ENCODE measurements around the gene BRPF3. TPM values are rescaled to one million over a fixed set of nuclear protein-coding genes. Genes with fewer than 3 reads are reported as not detected.

The BRPF3 gene
- total RNA-seq, 1 experiment from 2014 or later, result 41.4 TPM

DNA sequence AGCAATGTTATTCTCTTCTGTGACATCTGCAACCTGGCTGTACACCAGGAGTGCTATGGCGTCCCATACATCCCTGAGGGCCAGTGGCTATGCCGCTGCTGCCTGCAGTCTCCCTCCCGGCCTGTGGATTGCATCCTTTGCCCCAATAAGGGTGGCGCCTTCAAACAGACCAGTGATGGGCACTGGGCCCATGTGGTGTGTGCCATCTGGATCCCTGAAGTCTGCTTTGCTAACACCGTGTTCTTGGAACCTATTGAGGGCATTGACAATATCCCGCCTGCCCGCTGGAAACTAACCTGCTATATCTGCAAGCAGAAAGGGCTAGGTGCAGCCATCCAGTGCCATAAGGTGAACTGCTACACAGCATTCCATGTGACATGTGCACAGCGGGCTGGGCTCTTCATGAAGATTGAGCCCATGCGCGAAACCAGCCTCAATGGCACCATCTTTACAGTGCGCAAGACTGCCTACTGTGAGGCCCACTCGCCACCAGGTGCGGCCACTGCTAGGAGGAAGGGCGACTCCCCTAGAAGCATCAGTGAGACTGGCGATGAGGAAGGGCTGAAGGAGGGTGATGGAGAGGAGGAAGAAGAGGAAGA lies 4.6 kb downstream of the BRPF3 start:
- H3K9me3 ChIP-seq, result no peaks in the 10 kb centered on the region
- Mint-ChIP-seq H3K27ac (ENCODE audit: unreplicated experiment) (no peak overlapping the region), H3K4me3 (ENCODE audit: unreplicated experiment) (no peak overlapping the region), H3K36me3 (ENCODE audit: insufficient read depth, unreplicated experiment) (peaks cover 51% of the 10 kb centered on the region), H3K9me3 (ENCODE audit: unreplicated experiment) (no peaks in the 10 kb centered on the region), H3K4me1 (ENCODE audit: low read depth, unreplicated experiment) (no peaks in the 10 kb centered on the region), H3K27me3 (ENCODE audit: insufficient read depth, unreplicated experiment) (no peaks in the 10 kb centered on the region)
- ChIA-PET POLR2A (no interaction called here), CTCF (no interaction called here)
- H3K4me3 ChIP-seq (ENCODE audit: low read depth, low read length), result no peak overlapping the region
- H3K27me3 ChIP-seq (replicated peaks; ENCODE audit: control insufficient read depth, insufficient read depth, low read length), result no peaks in the 10 kb centered on the region
- TF ChIP-seq CTCF (IDR thresholded peaks at IDR 0.05; ENCODE audit: insufficient read depth in 1 of 2, low read depth in 1 of 2, low read length in 1 of 2, severe bottlenecking in 1 of 2, unreplicated experiment in 1 of 2), result no peak
- intact Hi-C loops (cut with micrococcal nuclease; ENCODE audit: unreplicated experiment), result no loop called here
- H3K36me3 ChIP-seq (ENCODE audit: control insufficient read depth, insufficient read depth, low read length), result peaks cover 7% of the 10 kb centered on the region
- no TSS peak for BruUV-seq (replicated peaks)
- no peaks in the 10 kb centered on the region for H3K4me1 ChIP-seq
- no peak for DNase-seq

GRCh38 chr6:36201612-36202011 lies 5.1 kb downstream of the BRPF3 start:
- Mint-ChIP-seq H3K27ac (ENCODE audit: unreplicated experiment) (no peak overlapping the region), H3K27me3 (ENCODE audit: insufficient read depth, unreplicated experiment) (no peaks in the 10 kb centered on the region), H3K36me3 (ENCODE audit: insufficient read depth, unreplicated experiment) (peaks cover 56% of the 10 kb centered on the region), H3K4me3 (ENCODE audit: unreplicated experiment) (no peak overlapping the region), H3K4me1 (ENCODE audit: low read depth, unreplicated experiment) (no peaks in the 10 kb centered on the region), H3K9me3 (ENCODE audit: unreplicated experiment) (no peaks in the 10 kb centered on the region)
- peaks cover 7% of the 10 kb centered on the region for H3K36me3 ChIP-seq (ENCODE audit: control insufficient read depth, insufficient read depth, low read length)
- H3K4me3 ChIP-seq (ENCODE audit: low read depth, low read length), result no peak overlapping the region
- CTCF ChIA-PET, result no interaction called here
- no peak for DNase-seq
- H3K9me3 ChIP-seq, result no peaks in the 10 kb centered on the region
- POLR2A ChIA-PET, result no interaction called here
- TF ChIP-seq CTCF (IDR thresholded peaks at IDR 0.05; ENCODE audit: insufficient read depth in 1 of 2, low read depth in 1 of 2, low read length in 1 of 2, severe bottlenecking in 1 of 2, unreplicated experiment in 1 of 2), result no peak
- no peaks in the 10 kb centered on the region for H3K27me3 ChIP-seq (replicated peaks; ENCODE audit: control insufficient read depth, insufficient read depth, low read length)
- intact Hi-C loops (cut with micrococcal nuclease; ENCODE audit: unreplicated experiment), result no loop called here
- BruUV-seq (replicated peaks), result no TSS peak
- H3K4me1 ChIP-seq, result no peaks in the 10 kb centered on the region

DNA sequence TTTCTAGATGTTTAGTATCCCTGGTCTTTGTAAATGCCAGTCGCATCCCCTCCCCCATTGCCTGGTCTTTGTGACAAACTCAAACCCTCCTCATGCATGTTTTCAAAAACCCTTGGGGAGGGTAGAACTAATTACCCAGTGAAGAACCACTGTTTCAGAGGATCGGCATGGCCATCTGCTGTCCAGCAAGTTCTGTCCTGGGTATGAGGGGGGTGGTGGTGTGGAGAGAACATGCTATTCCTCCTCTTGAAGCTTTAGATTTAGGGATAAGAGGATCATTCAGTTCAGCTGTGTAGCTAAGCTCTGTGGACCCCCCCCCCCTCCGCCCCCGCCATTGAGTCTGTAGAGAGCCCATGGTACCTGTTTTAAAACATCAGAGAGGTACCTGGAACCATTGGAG lies 5.6 kb downstream of the BRPF3 start:
- intact Hi-C loops (cut with micrococcal nuclease; ENCODE audit: unreplicated experiment), result no loop called here
- H3K27me3 Mint-ChIP-seq (ENCODE audit: insufficient read depth, unreplicated experiment), result no peaks in the 10 kb centered on the region
- peaks cover 59% of the 10 kb centered on the region for H3K36me3 Mint-ChIP-seq (ENCODE audit: insufficient read depth, unreplicated experiment)

More for the DNA sequence above, 5.6 kb downstream of the BRPF3 start:
- no peak for DNase-seq
- no peaks in the 10 kb centered on the region for H3K9me3 Mint-ChIP-seq (ENCODE audit: unreplicated experiment)
- no peak for TF ChIP-seq CTCF (IDR thresholded peaks at IDR 0.05; ENCODE audit: insufficient read depth in 1 of 2, low read depth in 1 of 2, low read length in 1 of 2, severe bottlenecking in 1 of 2, unreplicated experiment in 1 of 2)
- Histone ChIP-seq H3K36me3 (ENCODE audit: control insufficient read depth, insufficient read depth, low read length) (peaks cover 8% of the 10 kb centered on the region), H3K27me3 (replicated peaks; ENCODE audit: control insufficient read depth, insufficient read depth, low read length) (no peaks in the 10 kb centered on the region), H3K4me1 (no peaks in the 10 kb centered on the region), H3K4me3 (ENCODE audit: low read depth, low read length) (no peak overlapping the region), H3K9me3 (no peaks in the 10 kb centered on the region)
- no peaks in the 10 kb centered on the region for H3K4me1 Mint-ChIP-seq (ENCODE audit: low read depth, unreplicated experiment)
- H3K27ac Mint-ChIP-seq (ENCODE audit: unreplicated experiment), result no peak overlapping the region
- H3K4me3 Mint-ChIP-seq (ENCODE audit: unreplicated experiment), result no peak overlapping the region
- ChIA-PET CTCF (no interaction called here), POLR2A (no interaction called here)
- BruUV-seq (replicated peaks), result no TSS peak
